Measurements from ENCODE around the gene PPP1R36. TPM values are rescaled to one million over a fixed set of nuclear protein-coding genes. Genes with fewer than 3 reads are reported as not detected.
"Not testable (repeated sequence)": the region's sequence is repeated elsewhere in the genome, so short reads cannot be mapped to it uniquely, and the experiment has no call there.

PPP1R36 gene
- total RNA-seq, 2 donors from 2014 or later = 2.2 to 5.0 TPM

DNA sequence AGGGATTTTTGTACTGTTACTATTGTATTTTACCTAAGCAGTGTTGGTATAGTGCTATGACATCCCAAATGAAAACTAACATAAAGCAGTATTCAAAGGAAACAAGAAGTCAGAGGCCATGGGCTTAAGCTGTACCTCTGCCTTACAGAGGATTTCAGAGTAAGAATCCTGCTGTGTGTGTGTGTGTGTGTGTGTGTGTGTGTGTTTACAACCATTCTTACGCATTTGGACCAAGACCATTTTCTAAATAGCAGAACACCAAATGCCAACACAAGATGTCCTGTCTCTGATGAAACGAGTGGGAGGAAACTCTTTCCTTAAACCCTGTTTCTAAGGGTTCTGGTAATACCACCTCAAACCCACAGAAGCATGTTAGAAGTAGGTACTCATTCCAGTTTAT, 64.4 kb downstream of the PPP1R36 start:
- no peaks in the 10 kb centered on the region for H3K27me3 ChIP-seq
- H3K9ac ChIP-seq (ENCODE audit: low read depth in 2 of 2, low read length in 2 of 2) = no peak overlapping the region
- TF ChIP-seq, protein P1, sequence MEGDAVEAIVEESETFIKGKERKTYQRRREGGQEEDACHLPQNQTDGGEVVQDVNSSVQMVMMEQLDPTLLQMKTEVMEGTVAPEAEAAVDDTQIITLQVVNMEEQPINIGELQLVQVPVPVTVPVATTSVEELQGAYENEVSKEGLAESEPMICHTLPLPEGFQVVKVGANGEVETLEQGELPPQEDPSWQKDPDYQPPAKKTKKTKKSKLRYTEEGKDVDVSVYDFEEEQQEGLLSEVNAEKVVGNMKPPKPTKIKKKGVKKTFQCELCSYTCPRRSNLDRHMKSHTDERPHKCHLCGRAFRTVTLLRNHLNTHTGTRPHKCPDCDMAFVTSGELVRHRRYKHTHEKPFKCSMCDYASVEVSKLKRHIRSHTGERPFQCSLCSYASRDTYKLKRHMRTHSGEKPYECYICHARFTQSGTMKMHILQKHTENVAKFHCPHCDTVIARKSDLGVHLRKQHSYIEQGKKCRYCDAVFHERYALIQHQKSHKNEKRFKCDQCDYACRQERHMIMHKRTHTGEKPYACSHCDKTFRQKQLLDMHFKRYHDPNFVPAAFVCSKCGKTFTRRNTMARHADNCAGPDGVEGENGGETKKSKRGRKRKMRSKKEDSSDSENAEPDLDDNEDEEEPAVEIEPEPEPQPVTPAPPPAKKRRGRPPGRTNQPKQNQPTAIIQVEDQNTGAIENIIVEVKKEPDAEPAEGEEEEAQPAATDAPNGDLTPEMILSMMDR (IDR thresholded peaks at IDR 0.05) = no peak
- no peaks in the 10 kb centered on the region for H3K36me3 ChIP-seq
- DNase-seq = no peak
- H3K4me3 ChIP-seq = no peak overlapping the region
- intact Hi-C loops (cut with DNase I) = no loop called here
- no peaks in the 10 kb centered on the region for H3K4me1 ChIP-seq
- no peaks in the 10 kb centered on the region for H3K9me3 ChIP-seq
- H3K27ac ChIP-seq = no peak overlapping the region

DNA sequence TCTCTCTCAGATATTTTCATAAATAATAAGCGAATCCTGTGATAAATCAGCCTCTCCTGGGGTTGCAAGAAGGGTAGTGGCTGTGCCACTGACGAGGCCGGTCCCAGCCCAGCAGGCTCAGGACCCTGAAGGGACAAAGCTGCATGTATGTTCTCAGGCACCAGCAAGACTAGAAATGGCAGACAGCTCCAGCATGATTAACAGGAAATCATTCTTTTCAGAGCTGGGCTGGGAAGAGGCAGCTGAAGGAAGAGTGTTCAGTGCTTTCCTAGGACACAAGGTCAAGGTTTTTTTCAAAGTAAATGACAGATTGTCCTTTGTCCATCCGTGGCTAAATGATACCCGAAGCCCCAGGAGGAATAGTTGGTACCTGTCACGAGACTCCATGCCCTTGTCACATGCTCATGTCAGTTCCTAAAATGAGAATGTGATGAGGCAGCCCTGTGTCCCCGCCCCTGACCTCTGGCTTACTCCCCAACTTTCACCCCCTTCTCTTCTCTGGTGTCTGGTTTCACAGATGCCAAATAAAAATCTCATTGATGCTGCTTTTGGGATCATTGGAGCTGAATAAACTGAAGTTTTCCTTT, 65.1 kb downstream of the PPP1R36 start:
- no peak overlapping the region for H3K9ac ChIP-seq (ENCODE audit: low read depth in 2 of 2, low read length in 2 of 2)
- H3K36me3 ChIP-seq = no peaks in the 10 kb centered on the region
- peaks cover 3% of the 10 kb centered on the region for H3K4me1 ChIP-seq
- DNase-seq = no peak
- no peaks in the 10 kb centered on the region for H3K27me3 ChIP-seq
- no peak overlapping the region for H3K4me3 ChIP-seq
- intact Hi-C loops (cut with DNase I) = no loop called here
- H3K9me3 ChIP-seq = no peaks in the 10 kb centered on the region
- H3K27ac ChIP-seq = no peak overlapping the region
- TF ChIP-seq, protein P1 (IDR thresholded peaks at IDR 0.05) = no peak

DNA sequence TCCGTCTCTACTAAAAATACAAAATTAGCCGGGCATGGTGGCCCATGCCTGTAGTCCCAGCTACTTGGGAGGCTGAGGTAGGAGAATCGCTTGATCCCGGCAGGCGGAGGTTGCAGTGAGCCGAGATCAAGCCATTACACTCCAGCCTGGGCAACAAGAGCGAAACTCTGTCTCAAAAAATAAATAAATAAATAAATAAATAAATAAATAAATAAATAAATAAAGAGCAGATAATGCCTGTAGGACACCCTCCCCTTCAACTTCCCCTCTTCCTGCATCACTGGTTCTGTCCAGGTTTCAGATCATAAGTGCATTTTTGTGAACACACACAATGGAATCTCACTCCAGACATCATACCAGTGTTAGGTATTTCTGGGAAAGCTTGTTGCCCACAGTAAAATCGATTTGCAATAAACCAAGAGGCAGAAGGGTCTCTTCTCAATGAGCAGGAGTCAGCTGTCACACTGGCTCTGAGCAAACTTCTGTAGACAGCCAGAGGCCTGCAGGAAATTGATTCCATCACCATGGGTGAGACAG, 68.2 kb downstream of the PPP1R36 start:
- H3K9me3 ChIP-seq; intact Hi-C loops (cut with DNase I); H3K4me3 ChIP-seq; H3K27ac ChIP-seq; H3K9ac ChIP-seq (ENCODE audit: low read depth in 2 of 2, low read length in 2 of 2); H3K36me3 ChIP-seq; H3K27me3 ChIP-seq; H3K4me1 ChIP-seq; DNase-seq: not testable (repeated sequence)

DNA sequence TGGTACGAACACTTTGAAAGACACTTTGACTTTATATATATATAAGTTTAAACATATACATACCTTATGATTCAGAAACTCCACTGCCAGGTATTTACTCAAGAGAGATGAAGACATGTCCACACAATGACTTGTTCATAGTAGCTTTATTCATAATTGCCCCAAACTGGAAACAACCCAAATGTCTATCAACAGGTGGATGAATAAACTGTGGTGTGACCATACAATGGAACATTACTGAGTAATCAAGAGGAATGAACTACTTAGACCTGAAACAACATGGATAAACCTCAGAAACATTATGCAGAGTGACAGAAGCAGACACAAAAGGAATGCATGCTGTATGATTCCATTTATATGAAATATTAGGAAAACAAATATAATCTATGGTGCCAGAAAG, 71.1 kb downstream of the PPP1R36 start:
- H3K27me3 ChIP-seq = no peaks in the 10 kb centered on the region
- no peak for DNase-seq
- H3K36me3 ChIP-seq = no peaks in the 10 kb centered on the region
- no peaks in the 10 kb centered on the region for H3K9me3 ChIP-seq
- no peak overlapping the region for H3K9ac ChIP-seq (ENCODE audit: low read depth in 2 of 2, low read length in 2 of 2)
- H3K4me1 ChIP-seq = peaks cover 7% of the 10 kb centered on the region
- intact Hi-C loops (cut with DNase I) = no loop called here
- TF ChIP-seq, protein P1 (IDR thresholded peaks at IDR 0.05) = no peak
- no peak overlapping the region for H3K27ac ChIP-seq
- no peak overlapping the region for H3K4me3 ChIP-seq

DNA sequence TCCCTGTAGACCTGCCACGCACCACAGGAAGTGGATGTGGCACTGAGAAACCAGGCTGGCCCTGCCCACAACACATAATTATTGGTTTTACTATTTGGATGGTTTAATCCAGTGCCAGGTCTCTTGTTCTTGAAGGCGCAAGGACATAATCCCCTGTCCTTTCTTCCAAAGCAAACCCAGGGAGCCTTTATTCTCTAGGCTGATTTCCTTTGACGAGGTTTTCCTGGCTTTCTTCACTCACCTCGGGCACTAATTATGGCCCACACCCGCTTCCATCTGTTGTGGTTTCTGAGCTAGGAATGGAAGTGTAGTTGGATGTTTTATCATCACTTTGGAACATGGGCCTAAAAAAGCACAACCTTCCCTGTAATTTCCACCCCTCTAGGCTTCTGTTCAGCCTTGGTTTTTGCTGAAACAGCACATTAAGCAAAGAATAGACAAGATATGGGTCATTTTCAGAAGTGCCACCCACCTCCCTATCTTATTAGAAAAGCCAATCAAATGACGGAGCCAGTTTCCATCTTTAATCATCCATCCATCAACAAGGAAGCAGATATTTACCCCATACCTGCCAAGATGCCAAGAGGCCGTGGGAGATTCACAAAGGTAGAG, 73.9 kb downstream of the PPP1R36 start:
- no peaks in the 10 kb centered on the region for H3K27me3 ChIP-seq
- H3K4me3 ChIP-seq = no peak overlapping the region
- H3K4me1 ChIP-seq = peaks cover 8% of the 10 kb centered on the region
- no peak overlapping the region for H3K9ac ChIP-seq (ENCODE audit: low read depth in 2 of 2, low read length in 2 of 2)
- TF ChIP-seq, protein P1 (IDR thresholded peaks at IDR 0.05) = no peak
- no peaks in the 10 kb centered on the region for H3K9me3 ChIP-seq
- DNase-seq = no peak
- H3K36me3 ChIP-seq = no peaks in the 10 kb centered on the region
- H3K27ac ChIP-seq = no peak overlapping the region
- intact Hi-C loops (cut with DNase I) = no loop called here

All from colonic mucosa (tissue), 4 donors.